Neural progenitor cell (in vitro differentiated cells): ENCODE data around the gene COLEC11. TPM values are rescaled to one million over a fixed set of nuclear protein-coding genes. Genes with fewer than 3 reads are reported as not detected.
"Not testable (repeated sequence)": the region's sequence is repeated elsewhere in the genome, so short reads cannot be mapped to it uniquely, and the experiment has no call there.

ENCODE experiments used
- DNase-seq: peaks from one replicate; pipeline ENCODE4 v3.0.0-alpha.2; 2016; ENCODE audit warnings: low spot score
- H2AFZ ChIP-seq: fragments of 200-600 bp; sonication (generic); replicated peaks from 2 replicates; pipeline ENCODE4 v1.6.1; 2016; ENCODE audit warnings: antibody characterized with exemption
- H3F3A ChIP-seq: fragments of 200-600 bp; sonication (generic); 2 replicates; pipeline ENCODE4 v1.6.1; 2016; ENCODE audit warnings: antibody characterized with exemption, low read depth
- H3K27ac ChIP-seq: fragments of 200-600 bp; sonication (generic); 2 replicates; pipeline ENCODE4 v1.5.1; 2016; ENCODE audit warnings: mild to moderate bottlenecking
- H3K27me3 ChIP-seq: fragments of 200-600 bp; sonication (generic); 2 replicates; pipeline ENCODE4 v1.6.1; 2016; ENCODE audit warnings: mild to moderate bottlenecking, moderate library complexity
- H3K36me3 ChIP-seq: fragments of 200-600 bp; sonication (generic); 2 replicates; pipeline ENCODE4 v1.5.1; 2016
- H3K4me1 ChIP-seq: fragments of 200-600 bp; sonication (generic); 2 replicates; pipeline ENCODE4 v1.6.1; 2016; ENCODE audit warnings: mixed run types
- H3K4me2 ChIP-seq: fragments of 200-600 bp; sonication (generic); 2 replicates; pipeline ENCODE4 v1.6.1; 2016
- H3K4me3 ChIP-seq: fragments of 200-600 bp; sonication (generic); 2 replicates; pipeline ENCODE4 v1.5.1; 2016
- H3K79me2 ChIP-seq: fragments of 200-600 bp; sonication (generic); 2 replicates; pipeline ENCODE4 v1.6.1; 2016; ENCODE audit warnings: low read depth
- H3K9ac ChIP-seq: fragments of 200-600 bp; sonication (generic); 2 replicates; pipeline ENCODE4 v1.6.1; 2016
- H3K9me3 ChIP-seq: fragments of 200-600 bp; sonication (generic); 2 replicates; pipeline ENCODE4 v1.5.1; 2016; ENCODE audit warnings: low read depth
- H4K20me1 ChIP-seq: fragments of 200-600 bp; sonication (generic); 2 replicates; pipeline ENCODE4 v1.6.1; 2016; ENCODE audit warnings: low read depth
- H3K27ac Mint-ChIP-seq: 3 replicates; pipeline ENCODE4 v1.8.0; 2021; ENCODE audit warnings: mixed read lengths
- H3K27me3 Mint-ChIP-seq: 2 replicates; pipeline ENCODE4 v1.8.0; 2022; ENCODE audit warnings: low read depth, mild to moderate bottlenecking, inconsistent platforms, moderate library complexity, mixed read lengths; ENCODE audit not compliant: insufficient read depth
- H3K36me3 Mint-ChIP-seq: 3 replicates; pipeline ENCODE4 v1.8.0; 2021; ENCODE audit warnings: mixed read lengths
- H3K4me1 Mint-ChIP-seq: 3 replicates; pipeline ENCODE4 v1.8.0; 2021; ENCODE audit warnings: mixed read lengths
- H3K4me3 Mint-ChIP-seq: 3 replicates; pipeline ENCODE4 v1.8.0; 2021; ENCODE audit warnings: mild to moderate bottlenecking, moderate library complexity, mixed read lengths
- H3K9me3 Mint-ChIP-seq: 3 replicates; pipeline ENCODE4 v1.8.0; 2020; ENCODE audit warnings: mixed read lengths
- EZH2 ChIP-seq: fragments of 200-600 bp; sonication (generic); IDR thresholded peaks from 2 replicates; pipeline ENCODE4 v1.6.1; 2017; ENCODE audit warnings: antibody characterized with exemption, mild to moderate bottlenecking, moderate library complexity
- EZH2phosphoT487 ChIP-seq: fragments of 200-600 bp; sonication (generic); IDR thresholded peaks from 2 replicates; pipeline ENCODE4 v1.6.1; 2017; ENCODE audit warnings: antibody characterized with exemption
- total RNA-seq: library from RNA; depleted of rRNA; stranded (reverse); fragments of >200 nt; gene quantifications from 2 replicates; pipeline ENCODE4 v1.2.3, GENCODE V29; 2015; ENCODE audit warnings: low replicate concordance
- TF ChIP-seq, protein P1 (sequence below): fragments of 200-600 bp; sonication (generic); IDR thresholded peaks from 2 replicates; pipeline ENCODE4 v1.5.1; 2017; ENCODE audit warnings: antibody characterized with exemption, mild to moderate bottlenecking

The COLEC11 gene
- total RNA-seq, 1 donor from 2014 or later: not detected

DNA sequence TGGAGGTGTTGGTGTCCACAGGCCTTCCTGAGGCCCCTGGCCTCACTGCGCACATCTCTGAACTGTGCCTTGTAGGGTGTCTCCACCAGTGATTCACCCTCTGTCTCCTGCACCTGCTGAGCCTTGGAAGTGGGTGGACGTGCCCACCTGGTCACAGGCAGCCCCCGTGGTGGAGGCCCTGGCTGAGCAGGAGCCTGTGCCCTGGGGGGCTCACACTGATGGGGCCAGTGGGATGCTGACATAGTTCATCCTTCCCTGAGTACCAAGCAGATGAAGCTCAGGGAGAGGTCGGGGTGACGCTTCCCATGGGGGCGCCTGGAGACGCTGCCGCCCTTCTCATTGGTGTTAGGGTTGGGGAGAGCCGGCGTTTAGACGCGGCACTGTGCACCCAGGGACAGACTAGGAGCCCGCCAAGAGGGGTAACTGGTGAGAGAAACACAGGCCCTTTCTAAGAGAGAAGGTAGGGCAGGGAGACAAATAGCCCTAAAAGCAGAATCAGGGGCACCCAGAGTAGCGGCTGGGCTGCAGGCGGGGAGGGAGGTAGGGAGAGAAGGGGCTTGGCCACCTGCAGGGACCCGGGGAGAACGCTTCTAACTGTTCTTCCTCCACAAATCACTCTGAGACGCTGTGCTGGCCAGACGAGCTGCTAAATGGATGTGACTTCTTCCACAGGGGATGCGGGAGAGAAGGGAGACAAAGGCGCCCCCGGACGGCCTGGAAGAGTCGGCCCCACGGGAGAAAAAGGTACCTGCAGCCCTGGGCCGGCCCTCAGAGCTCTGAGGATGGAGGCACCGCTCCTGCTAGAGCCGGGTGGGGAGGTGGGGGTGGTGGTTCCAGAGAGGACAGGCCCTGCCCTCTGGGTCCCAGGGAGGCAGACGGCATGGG is 18.0 kb downstream of the COLEC11 start:
- peaks cover 10% of the 10 kb centered on the region for H3K27me3 Mint-ChIP-seq
- Histone ChIP-seq H3K4me1 (peaks cover 7% of the 10 kb centered on the region), H3F3A (peaks cover 11% of the 10 kb centered on the region), H3K4me2 (no peak overlapping the region), H4K20me1 (peaks cover 5% of the 10 kb centered on the region), H3K9me3 (no peaks in the 10 kb centered on the region), H3K4me3 (no peak overlapping the region), H3K27me3 (peaks cover 56% of the 10 kb centered on the region), H3K27ac (no peak overlapping the region), H2AFZ (no peak overlapping the region), H3K79me2 (no peaks in the 10 kb centered on the region), H3K36me3 (no peaks in the 10 kb centered on the region), H3K9ac (no peak overlapping the region)
- peaks cover 26% of the 10 kb centered on the region for H3K4me1 Mint-ChIP-seq
- DNase-seq: no peak
- no peak overlapping the region for H3K27ac Mint-ChIP-seq
- H3K9me3 Mint-ChIP-seq: peaks cover 35% of the 10 kb centered on the region
- H3K36me3 Mint-ChIP-seq: no peaks in the 10 kb centered on the region
- TF ChIP-seq EZH2phosphoT487: no peak
- TF ChIP-seq EZH2: no peak
- TF ChIP-seq, protein P1, sequence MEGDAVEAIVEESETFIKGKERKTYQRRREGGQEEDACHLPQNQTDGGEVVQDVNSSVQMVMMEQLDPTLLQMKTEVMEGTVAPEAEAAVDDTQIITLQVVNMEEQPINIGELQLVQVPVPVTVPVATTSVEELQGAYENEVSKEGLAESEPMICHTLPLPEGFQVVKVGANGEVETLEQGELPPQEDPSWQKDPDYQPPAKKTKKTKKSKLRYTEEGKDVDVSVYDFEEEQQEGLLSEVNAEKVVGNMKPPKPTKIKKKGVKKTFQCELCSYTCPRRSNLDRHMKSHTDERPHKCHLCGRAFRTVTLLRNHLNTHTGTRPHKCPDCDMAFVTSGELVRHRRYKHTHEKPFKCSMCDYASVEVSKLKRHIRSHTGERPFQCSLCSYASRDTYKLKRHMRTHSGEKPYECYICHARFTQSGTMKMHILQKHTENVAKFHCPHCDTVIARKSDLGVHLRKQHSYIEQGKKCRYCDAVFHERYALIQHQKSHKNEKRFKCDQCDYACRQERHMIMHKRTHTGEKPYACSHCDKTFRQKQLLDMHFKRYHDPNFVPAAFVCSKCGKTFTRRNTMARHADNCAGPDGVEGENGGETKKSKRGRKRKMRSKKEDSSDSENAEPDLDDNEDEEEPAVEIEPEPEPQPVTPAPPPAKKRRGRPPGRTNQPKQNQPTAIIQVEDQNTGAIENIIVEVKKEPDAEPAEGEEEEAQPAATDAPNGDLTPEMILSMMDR: no peak
- H3K4me3 Mint-ChIP-seq: no peak overlapping the region

DNA sequence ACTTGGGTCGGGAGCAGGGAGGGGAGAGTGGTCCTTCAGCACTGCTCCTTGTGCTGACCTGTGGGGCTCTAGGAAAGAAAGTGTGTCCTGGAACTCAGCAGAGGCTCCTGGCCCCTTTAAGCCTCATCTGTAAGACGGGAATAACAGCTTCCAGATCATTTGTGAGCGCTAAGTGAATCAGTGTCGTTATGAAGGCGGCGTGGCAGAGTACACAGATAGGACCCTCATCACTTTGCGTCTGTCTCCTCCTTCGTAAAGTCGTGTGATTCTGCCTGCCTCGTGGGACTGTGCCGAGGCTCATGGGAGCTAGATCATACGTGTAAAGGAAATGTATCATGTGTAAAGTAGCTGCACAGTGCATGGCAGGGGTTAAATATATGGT is 18.6 kb downstream of the COLEC11 start:
- TF ChIP-seq, protein P1: no peak
- TF ChIP-seq EZH2phosphoT487: no peak
- TF ChIP-seq EZH2: no peak
- Mint-ChIP-seq H3K27me3 (peaks cover 7% of the 10 kb centered on the region), H3K4me3 (no peak overlapping the region), H3K36me3 (no peaks in the 10 kb centered on the region), H3K9me3 (peaks cover 38% of the 10 kb centered on the region), H3K27ac (no peak overlapping the region), H3K4me1 (peaks cover 26% of the 10 kb centered on the region)
- Histone ChIP-seq H3K27me3 (peaks cover 50% of the 10 kb centered on the region), H3K4me3 (no peak overlapping the region), H2AFZ (no peak overlapping the region), H4K20me1 (peaks cover 5% of the 10 kb centered on the region), H3K9me3 (no peaks in the 10 kb centered on the region), H3F3A (peaks cover 11% of the 10 kb centered on the region), H3K9ac (no peak overlapping the region), H3K36me3 (no peaks in the 10 kb centered on the region), H3K27ac (no peak overlapping the region), H3K4me2 (no peak overlapping the region), H3K79me2 (no peaks in the 10 kb centered on the region), H3K4me1 (peaks cover 7% of the 10 kb centered on the region)
- no peak for DNase-seq

DNA sequence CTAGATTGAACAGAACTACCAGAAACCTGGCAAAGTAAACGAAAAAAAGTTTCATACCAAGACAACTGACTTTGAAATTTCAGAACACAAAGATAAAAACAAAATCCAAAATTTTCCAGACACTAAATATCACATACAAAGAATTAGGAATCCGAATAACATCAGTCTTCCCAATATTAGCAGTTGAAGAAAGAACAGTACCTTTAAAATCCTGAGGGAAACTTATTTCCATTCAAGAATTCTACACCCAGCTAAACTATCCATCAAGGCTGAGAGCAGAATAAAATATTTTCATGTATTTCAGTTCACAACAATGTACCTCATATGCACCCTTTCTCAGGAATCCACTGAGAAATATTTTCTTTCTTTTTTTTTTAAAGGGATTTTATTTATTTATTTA is 19.8 kb downstream of the COLEC11 start:
- not testable (repeated sequence) for H3K9ac ChIP-seq, H3K4me2 ChIP-seq, H3K27me3 Mint-ChIP-seq, H2AFZ ChIP-seq, H3K36me3 ChIP-seq, H3K4me1 ChIP-seq, H3K4me3 Mint-ChIP-seq, H3K27ac Mint-ChIP-seq, H4K20me1 ChIP-seq, H3K27ac ChIP-seq, H3K9me3 ChIP-seq, DNase-seq, H3K36me3 Mint-ChIP-seq, H3K79me2 ChIP-seq, H3K4me3 ChIP-seq
- Histone ChIP-seq H3F3A (peaks cover 11% of the 10 kb centered on the region), H3K27me3 (peaks cover 40% of the 10 kb centered on the region)
- H3K4me1 Mint-ChIP-seq: peaks cover 20% of the 10 kb centered on the region
- peaks cover 39% of the 10 kb centered on the region for H3K9me3 Mint-ChIP-seq

DNA sequence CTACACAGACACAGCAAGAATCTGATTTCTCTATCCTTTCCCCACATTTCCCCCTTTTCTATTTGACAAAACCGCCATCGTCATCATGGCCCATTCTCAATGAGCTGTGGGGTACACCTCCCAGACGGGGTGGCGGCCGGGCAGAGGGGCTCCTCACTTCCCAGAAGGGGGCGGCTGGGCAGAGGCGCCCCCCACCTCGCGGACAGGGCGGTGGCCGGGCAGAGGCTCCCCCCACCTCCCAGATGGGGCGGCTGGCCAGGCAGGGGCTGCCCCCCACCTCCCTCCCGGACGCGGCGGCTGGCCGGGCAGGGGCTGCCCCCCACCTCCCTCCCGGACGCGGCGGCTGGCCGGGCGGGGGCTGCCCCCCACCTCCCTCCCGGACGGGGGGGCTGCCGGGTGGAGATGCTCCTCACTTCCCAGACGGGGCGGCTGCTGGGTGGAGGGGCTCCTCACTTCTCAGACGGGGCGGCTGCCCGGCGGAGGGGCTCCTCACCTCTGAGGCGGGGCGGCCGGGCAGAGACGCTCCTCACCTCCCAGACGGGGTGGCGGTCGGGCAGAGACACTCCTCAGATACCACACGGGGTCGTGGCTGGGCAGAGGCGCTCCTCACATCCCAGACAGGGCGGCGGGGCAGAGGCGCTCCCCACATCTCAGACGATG is 20.8 kb downstream of the COLEC11 start:
- not testable (repeated sequence) for H3F3A ChIP-seq, H3K4me2 ChIP-seq, H3K27ac ChIP-seq, H4K20me1 ChIP-seq, H2AFZ ChIP-seq, H3K9me3 ChIP-seq, H3K27ac Mint-ChIP-seq, H3K4me3 ChIP-seq, H3K36me3 ChIP-seq, H3K4me3 Mint-ChIP-seq, H3K4me1 ChIP-seq, H3K36me3 Mint-ChIP-seq, DNase-seq, H3K27me3 Mint-ChIP-seq, H3K79me2 ChIP-seq, H3K9ac ChIP-seq
- H3K27me3 ChIP-seq: peaks cover 31% of the 10 kb centered on the region
- peaks cover 14% of the 10 kb centered on the region for H3K4me1 Mint-ChIP-seq
- peaks cover 41% of the 10 kb centered on the region for H3K9me3 Mint-ChIP-seq

DNA sequence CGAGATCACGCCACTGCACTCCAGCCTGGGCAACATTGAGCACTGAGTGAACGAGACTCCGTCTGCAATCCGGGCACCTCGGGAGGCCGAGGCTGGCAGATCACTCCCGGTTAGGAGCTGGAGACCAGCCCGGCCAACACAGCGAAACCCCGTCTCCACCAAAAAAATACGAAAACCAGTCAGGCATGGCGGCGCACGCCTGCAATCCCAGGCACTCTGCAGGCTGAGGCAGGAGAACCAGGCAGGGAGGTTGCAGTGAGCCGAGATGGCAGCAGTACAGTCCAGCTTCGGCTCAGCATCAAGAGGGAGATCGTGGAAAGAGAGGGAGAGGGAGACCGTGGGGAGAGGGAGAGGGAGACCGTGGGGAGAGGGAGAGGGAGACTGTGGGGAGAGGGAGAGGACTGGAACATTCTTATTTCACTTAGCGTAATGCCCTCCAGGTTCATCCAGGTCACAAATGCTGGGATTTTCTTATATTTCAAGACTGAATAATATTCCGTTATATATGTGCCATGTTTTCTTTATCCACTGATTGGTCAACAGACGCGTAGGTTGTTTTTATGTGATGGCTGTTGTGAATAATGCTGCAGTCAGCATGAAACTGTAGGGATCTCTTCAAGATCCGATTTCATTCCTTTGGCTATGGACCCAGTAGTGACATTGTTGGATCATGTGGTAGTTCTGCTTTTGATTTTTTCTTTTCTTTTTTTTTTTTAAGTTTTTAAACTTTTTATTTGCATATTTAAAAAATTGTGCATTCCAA is 21.7 kb downstream of the COLEC11 start:
- H3K4me2 ChIP-seq, H3K79me2 ChIP-seq, H3K27ac Mint-ChIP-seq, H3K4me3 Mint-ChIP-seq, H4K20me1 ChIP-seq, H3K27ac ChIP-seq, H3F3A ChIP-seq, H3K36me3 ChIP-seq, DNase-seq, H3K4me1 ChIP-seq, H3K9ac ChIP-seq, H2AFZ ChIP-seq, H3K9me3 ChIP-seq, H3K4me3 ChIP-seq, H3K27me3 Mint-ChIP-seq, H3K36me3 Mint-ChIP-seq, H3K4me1 Mint-ChIP-seq: not testable (repeated sequence)
- peaks cover 22% of the 10 kb centered on the region for H3K27me3 ChIP-seq
- H3K9me3 Mint-ChIP-seq: peaks cover 45% of the 10 kb centered on the region
